GM19023 (cell line): ENCODE measurements around the gene KIF19.
"Not testable (repeated sequence)": the region's sequence is repeated elsewhere in the genome, so short reads cannot be mapped to it uniquely, and the experiment has no call there.

Experiments used
- ATAC-seq: cut with Tn5 transposase; IDR thresholded peaks from one replicate; pipeline ENCODE4 v1.9.1; 2021; ENCODE audit warnings: mild to moderate bottlenecking, moderate library complexity; ENCODE audit not compliant: unreplicated experiment

KIF19 gene

DNA sequence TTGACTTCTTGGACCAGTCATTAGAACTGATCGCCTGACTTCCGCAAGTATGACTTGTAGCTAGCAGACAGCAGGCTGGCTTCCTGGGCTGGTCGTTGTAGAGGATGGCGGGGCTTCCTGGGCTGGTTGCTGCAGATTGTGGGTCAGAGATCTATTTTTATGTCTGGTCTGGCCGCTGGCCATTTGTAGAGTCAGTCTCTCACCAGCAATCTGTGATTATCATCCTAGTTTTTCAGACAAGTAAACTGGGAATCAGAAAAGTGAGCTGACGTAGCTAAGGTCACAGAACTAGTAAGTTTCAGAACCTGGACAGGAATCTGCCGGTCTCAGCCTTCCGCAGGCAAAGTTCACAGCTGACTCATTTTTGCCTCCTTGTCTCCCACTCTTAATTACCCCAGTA lies 60.4 kb downstream of the KIF19 start:
- ATAC-seq = no peak

DNA sequence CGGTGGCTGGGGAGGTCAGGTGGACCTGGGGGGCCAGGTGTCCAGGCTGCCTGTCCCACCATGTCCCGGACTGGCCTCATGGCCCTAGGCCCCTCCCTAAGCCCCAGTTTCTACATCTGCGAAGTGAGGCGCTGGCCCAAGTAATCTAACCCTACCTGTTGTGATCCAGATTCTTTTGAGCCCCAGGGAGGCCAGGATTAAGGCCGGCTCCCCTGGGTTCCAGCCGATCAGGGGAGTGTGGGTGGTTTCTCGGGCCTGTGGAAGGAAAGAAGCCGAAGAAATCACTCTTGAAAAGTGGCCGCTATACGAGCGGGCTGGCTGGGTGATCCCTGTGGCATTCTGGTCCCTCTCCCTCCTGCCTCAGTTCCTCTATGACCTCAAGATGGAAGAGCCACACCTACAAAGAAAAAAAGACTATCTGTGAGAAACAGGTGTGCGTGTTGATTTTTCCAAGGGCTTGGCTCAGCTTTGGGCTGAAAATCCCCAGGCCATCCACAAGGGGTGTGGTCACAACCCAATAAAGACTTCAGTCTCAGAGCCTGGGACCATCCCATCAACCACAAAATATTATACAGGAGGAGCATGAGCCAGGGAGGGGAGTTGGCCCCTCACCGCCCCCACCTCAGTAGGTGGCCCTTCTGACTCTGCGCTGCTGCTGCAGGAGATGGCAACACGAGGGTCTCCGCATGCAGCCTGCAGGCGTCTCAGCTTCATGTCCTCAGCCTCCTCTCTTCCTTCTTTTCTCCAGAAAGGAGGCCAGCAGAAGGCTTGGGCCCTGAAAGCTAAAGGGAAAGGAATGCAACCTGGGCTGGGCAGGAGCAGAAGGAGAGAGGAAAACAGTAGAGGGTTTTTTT lies 61.6 kb downstream of the KIF19 start:
- no peak for ATAC-seq

DNA sequence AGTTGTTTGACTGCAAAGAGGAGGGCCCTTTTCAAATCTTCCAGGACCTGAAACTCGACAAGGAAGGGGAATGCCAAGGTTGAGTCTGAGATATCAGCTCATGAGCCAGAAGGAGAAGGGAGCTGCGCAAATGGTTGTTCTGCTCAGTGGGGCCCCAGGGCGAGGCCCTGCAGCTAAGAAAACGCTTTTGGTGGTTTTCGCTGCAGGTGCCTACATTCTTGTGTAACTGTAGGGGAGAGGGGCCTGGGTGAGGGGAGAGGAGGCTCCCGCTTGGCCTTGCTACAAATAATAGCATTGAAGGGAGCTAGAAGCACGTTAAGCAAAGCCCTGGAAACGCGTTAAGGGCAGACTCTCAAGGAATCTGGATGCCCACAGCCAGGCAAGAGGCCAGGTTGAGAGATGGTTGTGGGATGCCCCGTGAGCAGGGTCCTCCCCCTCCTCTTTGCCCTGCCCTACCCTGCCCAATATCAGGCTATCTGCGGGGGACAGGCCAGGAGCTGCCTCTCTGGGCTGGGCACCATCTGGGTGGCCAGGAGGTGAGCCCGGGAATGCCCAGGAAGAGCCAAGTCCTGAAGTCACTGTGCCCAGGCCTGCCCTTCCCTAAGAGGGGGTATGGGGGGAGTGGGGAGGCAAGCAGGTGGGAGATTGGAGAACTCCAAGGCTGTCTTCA lies 63.2 kb downstream of the KIF19 start:
- ATAC-seq = no peak

DNA sequence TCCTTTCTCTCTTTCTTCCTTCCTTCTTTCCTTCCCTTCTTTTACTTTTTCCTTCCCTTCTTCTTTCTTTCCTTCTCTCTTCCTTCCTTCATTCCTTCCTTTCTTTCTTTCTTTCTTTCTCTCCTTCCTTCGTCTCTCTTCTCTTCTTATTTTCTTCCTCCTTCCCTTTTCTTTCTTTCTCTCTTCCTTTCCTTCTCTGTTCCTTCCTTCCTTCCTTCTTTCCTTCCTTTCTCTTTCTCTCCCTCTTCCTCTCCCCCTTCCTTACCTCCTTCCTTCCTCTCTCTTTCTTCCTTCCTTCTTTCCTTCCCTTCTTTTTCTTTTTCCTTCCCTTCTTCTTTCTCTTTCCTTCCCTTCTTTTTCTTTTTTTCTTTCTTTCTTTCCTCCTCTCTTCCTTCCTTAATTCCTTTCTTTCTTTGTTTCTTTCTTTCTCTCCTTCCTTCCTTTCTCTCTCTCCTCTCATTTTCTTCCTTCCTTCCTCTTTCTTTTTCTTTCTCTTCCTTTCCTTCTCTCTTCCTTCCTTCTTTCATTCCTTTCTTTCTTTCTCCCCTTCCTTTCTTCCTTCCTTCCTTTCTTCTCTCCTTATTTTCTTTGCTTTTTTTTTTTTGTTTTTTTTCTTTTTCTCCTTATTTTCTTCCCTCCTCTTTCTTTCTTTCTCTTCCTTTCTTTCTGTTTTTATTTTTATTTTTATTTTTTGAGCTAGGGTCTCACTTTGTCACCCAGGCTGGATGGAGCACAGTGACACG lies 64.1 kb downstream of the KIF19 start:
- ATAC-seq = no peak

DNA sequence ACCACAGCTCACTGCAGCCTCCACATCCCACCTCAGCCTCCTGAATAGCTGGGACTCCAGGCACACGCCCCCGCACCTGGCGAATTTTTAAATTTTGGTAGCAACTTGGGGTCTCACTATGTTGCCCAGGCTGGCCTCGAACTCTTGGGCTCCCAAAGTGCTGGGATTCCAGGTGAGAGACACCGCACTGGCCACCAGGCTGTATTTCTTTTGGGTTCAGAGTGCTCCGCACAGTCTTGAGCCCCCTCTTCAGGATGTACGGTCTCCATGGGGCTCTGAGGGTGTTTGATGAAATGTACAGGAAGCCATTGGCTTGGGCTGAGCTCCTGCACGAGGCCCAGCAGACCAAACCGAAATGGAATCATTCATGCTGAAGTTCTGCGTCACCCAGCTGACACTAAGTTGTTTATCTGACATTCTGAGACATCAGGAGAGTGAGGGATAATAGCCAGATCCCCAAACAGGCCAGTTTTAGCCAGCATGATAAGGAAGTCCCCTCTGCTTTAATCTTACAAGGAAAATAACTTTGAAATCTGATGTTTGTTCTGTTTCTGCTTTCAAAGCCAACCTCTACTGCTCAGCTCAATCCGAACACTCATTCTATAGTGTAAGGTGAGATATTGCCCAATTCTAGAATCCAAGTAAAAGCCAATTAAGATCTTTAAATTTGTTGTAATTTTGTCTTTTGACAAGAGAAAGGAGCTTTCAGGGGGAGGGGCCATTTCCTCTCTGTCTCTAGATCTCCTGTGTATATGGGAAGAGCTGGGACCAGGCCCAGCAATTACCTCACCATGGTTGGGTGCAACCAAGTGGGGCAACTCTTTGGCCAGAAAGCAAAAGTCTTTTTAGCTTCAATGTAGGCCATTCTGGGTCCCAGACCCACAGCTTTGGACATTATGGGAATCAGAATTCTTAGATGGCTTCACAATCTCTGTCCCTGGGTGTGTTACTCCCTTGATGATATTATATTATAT lies 64.9 kb downstream of the KIF19 start:
- no peak for ATAC-seq

DNA sequence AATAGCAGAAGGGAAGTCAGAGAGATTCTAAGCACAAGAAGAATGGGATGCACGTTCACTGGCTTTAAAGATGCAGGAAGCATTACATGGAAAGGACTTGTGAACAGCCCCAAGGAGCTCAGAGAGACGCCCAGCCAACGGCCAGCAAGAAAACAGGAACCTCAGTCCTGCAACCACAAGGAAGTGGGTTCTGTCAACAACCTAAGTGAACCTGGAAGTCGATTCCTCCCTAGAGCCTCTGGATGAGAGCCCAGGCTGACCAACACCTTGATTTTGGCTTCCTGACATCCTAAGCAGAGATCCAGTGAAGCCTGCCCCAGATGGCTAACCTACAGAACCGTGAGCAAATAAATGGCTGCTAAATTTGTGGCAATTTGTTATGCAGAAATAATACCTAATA lies 65.7 kb downstream of the KIF19 start:
- ATAC-seq = no peak

DNA sequence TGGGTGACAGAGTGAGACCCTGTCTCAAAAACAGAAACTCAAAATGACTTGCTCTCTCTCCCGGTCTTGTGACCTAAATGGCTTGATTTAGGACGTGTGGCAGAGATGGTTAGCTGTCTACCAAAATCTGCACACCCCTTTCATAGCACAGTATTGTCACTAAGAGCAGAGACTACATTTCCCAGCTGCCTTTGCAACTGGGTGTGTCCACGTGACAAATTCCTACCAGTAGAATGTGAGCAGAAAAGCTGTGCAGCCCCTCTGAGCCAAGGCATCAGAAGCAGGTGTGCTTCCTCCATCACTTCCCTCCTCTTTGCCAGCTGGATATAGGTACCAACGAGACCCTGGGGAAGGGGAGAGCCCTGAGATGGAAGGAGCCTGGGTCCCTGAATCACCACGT lies 66.8 kb downstream of the KIF19 start:
- no peak for ATAC-seq

DNA sequence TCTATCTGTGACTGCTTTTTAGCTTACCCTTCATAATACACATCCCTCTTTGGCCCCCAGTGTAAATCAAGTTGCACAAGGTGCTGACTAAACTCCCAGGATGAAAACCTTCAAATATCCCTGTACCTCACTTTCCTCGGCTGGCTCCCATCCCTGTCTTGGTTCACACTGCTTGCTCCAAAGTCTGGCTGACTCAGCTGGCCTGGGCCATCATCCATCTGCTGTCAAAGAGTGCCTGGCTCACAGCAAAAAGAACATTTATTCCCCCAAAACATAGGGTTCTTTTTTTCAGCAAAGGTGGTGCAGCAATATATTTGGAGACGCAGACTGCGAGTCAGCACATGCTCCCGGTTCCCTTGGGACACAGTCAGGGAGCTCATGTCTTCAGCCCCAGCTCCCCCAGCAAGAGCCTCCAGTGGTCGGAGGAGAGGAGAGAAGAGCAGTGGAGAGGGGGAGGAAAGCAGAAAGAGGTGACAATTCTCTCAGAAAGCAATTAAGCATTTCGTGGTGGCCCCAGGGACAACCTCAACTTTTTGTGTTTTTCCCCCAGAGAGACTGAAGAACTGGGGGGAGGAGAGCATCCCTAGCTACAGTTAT lies 67.4 kb downstream of the KIF19 start:
- no peak for ATAC-seq

DNA sequence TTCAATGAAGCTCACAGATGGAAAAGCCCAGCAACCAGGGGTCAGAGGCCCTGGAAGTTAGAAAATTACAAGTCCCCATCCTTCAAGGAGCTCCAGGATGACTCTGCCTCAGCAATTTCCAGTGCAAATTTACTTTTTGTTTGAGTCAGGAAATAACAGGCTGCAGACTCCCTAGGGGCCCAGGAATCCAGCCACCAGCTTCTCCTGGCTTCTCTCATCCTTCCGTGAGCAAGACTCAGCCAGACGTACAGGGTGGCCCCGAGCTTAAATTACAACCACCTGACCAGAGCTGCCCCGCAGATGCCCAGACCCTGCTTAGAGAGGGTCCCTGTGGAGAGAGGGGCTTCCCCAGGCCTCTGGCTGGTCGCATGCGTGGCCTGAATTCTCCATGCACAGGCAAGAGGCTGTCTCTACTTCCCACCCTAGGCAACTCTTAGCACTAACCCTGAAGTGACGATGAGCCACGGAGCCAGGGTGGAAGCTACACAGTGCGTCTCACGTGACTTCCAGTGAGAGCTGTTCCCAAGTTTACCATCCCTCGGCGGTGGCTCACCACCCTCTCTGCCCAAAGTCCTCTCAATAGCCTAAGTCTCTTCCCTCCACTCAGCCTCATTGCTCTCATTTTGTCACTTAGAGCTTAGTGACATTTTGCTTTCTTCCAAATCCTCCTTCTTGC lies 68.4 kb downstream of the KIF19 start:
- ATAC-seq = no peak

DNA sequence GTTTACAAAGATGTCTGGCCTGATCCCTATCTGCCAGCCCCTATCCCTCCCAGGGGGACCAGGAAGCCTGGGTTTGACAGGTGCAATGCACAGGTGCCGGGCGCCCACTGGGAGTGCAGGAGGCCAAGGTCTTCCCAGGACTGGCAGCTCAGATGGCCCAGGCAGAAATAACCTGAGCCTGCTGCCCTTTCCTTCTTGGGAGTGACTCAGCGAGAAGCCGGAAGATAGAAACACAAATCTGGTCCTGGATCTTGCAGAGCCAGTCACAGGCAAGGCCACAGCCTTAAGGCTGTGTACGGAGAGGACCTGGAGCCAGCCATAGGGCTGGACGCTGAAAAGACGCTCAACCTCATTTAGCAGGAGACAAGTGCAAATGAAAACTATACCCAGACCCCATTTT lies 69.0 kb downstream of the KIF19 start:
- ATAC-seq = no peak

DNA sequence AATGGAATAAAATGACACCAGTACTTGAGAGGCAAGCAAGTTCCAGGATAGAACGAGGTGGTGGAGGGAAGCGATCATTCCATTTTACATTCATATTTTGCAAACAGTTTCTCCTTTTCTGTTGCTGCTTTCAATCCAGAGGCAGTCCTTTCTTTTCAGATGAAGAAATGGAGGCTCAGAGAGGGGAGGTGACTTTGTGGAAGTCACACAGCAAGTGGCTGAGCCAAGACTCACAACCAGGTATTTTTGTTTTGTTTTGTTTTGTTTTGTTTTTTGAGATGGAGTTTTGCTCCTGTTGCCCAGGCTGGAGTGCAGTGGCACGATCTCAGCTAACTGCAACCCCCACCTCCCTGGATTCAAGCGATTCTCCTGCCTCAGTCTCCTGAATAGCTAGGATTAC lies 70.5 kb downstream of the KIF19 start:
- no peak for ATAC-seq

DNA sequence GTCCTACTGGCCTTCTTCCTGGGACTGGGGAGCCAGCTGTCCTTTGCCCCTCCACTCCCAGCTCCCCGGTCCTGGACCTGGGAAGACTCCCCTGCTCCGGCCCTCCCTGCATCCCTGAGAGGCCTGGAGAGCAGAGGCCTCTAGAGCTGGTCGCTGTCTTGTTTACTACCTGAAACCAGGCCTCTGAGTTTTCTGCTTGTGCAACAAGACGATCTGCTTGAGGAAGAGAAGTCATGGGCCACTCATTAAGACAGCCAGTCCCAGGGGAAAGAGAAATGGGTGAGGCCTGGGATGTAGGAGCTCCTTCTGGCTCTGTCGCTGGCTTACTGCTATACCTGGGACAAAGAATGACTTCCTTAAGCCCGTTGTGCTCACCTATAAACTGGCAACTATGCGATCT lies 76.0 kb downstream of the KIF19 start:
- no peak for ATAC-seq

DNA sequence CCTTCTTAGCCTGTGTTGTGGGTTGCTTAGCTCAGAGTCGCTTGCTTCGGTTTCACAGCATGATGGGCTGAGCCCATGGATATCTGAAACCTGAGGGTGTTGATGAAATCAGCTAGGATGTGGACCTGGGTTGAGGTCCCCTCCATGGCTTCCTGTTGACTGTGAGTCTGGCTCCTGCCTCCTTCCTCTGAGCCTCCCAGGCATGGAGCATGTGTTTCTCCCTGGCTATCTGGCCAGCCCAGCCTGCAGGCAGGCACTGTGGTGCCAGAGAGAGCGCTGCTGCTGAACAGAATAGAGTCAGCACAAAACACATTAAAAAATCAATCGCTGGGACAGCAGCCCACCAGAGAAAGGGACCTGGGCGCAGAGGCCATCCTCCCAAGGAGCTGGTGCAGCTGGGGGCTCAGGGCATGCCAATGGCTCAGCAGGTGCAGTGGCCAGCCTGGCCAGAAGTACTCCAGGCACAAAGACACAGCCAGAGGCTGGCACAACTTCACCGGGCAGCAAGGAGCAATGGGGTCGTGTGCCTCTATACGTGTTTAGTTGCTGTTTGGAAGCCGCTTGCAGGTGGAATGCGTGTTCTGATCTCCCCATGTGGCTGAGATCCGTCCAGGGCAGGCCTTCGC lies 77.6 kb downstream of the KIF19 start:
- ATAC-seq = no peak

DNA sequence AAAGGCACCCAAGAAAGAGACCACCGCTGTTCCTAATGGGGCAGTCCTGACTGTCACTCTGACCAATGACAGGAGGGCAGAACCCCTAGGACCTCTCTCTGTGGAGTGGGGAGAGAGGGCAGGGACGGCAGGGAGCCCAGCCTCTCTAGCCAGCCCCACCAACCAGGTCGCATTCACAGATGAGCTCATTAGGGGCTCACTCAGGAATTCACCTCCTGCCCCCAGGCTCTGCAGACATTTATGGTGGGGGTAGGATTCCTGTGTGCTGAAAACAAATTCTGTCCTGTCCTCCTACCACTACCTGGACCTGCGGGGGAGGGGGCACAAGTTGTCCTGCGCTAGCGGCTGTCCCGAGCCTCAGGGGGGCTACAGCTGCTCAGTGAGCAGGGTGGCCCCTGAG lies 78.2 kb downstream of the KIF19 start:
- ATAC-seq = no peak

DNA sequence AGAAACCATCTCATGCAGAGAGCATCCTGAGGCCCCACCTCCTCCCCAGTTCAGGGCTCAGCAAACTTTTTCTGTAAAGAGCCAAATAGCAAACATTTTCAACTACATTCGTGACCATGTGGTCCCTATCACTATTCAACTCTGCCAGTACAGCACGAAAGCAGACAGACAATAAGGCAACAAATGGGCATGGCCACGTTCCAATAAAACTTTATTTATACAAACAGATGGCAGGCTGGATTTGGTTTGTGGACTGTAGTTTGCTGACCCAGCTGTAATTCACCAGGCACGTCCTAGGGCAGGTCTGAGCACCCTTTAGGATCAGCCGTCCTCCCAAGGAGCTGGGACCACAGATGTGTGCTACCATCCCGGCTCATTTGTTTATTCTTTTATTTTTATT lies 78.8 kb downstream of the KIF19 start:
- no peak for ATAC-seq

DNA sequence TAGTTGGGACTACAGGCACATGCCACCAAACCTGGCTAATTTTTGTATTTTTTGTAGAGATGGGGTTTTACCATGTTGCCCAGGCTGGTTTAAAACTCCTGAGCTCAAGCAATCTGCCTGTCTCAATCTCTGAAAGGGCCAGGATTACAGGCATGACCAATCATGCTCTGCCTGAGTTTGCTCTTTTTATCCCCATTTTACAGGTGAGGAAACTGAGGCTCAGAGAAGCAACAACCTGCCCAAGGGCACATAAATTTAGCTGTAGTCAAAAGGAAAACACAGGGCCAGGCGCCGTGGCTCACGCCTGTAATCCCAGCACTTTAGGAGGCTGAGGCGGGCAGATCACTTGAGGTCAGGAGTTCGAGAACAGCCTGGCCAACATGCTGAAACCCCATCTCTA lies 79.3 kb downstream of the KIF19 start:
- ATAC-seq = not testable (repeated sequence)
